GM19455 (cell line): ENCODE data around the gene KRT9.
"Not testable (repeated sequence)": the region's sequence is repeated elsewhere in the genome, so short reads cannot be mapped to it uniquely, and the experiment has no call there.

Source experiments
- ATAC-seq: cut with Tn5 transposase; IDR thresholded peaks from one replicate; pipeline ENCODE4 v1.9.1; 2021; ENCODE audit not compliant: unreplicated experiment

Gene KRT9

GRCh38 chr17:41571561-41572434, at the start of gene KRT9:
Gene KRT9, minus strand, starts transcription at chr17:41572059. Its CDS starts 67 bp downstream, at chr17:41571992.
- ATAC-seq: no peak

- not testable (repeated sequence) for ATAC-seq
These were observed 49.6 kb upstream of the KRT9 start for GRCh38 chr17:41621435-41621817.

GRCh38 chr17:41620583-41621434, 49.0 kb upstream of the KRT9 start:
- no peak for ATAC-seq

GRCh38 chr17:41619927-41620582, 48.2 kb upstream of the KRT9 start:
- not testable (repeated sequence) for ATAC-seq

GRCh38 chr17:41619036-41619926, 47.4 kb upstream of the KRT9 start:
- ATAC-seq: no peak

GRCh38 chr17:41618341-41619035, 46.6 kb upstream of the KRT9 start:
- ATAC-seq: no peak

- no peak for ATAC-seq
These were observed 45.8 kb upstream of the KRT9 start for GRCh38 chr17:41617698-41618097.

GRCh38 chr17:41617136-41617535, 45.3 kb upstream of the KRT9 start:
- ATAC-seq: no peak

- ATAC-seq: not testable (repeated sequence)
These were observed 44.6 kb upstream of the KRT9 start for GRCh38 chr17:41616486-41616885.

- no peak for ATAC-seq
These were observed 43.6 kb upstream of the KRT9 start for GRCh38 chr17:41615454-41615853.

- not testable (repeated sequence) for ATAC-seq
These were observed 42.9 kb upstream of the KRT9 start for GRCh38 chr17:41614767-41615166.

GRCh38 chr17:41614098-41614497, 42.2 kb upstream of the KRT9 start:
- no peak for ATAC-seq

GRCh38 chr17:41613277-41614082, 41.6 kb upstream of the KRT9 start:
- no peak for ATAC-seq

- not testable (repeated sequence) for ATAC-seq
These were observed 40.7 kb upstream of the KRT9 start, which contains the start of gene KRT16 for GRCh38 chr17:41612376-41613160. Gene KRT16, minus strand, starts transcription at chr17:41612767. Its CDS starts 79 bp downstream, at chr17:41612688.

GRCh38 chr17:41610965-41611640, 39.2 kb upstream of the KRT9 start:
- no peak for ATAC-seq

- not testable (repeated sequence) for ATAC-seq
These were observed 38.2 kb upstream of the KRT9 start for GRCh38 chr17:41610061-41610517.

- ATAC-seq: not testable (repeated sequence)
These were observed 35.1 kb upstream of the KRT9 start for GRCh38 chr17:41606930-41607329.
